ENCODE results near the gene RECQL5.
"Not testable (repeated sequence)": the region's sequence is repeated elsewhere in the genome, so short reads cannot be mapped to it uniquely, and the experiment has no call there.

RECQL5 gene

GRCh38 chr17:75592348-75593020, 74.5 kb downstream of the RECQL5 start:
- no peak for DNase-seq (ENCODE audit: low spot score)

GRCh38 chr17:75591722-75592302, 75.1 kb downstream of the RECQL5 start:
- DNase-seq (ENCODE audit: low spot score), result no peak

GRCh38 chr17:75590849-75591721, 75.9 kb downstream of the RECQL5 start:
- DNase-seq (ENCODE audit: low spot score), result no peak

GRCh38 chr17:75590314-75590761, 76.6 kb downstream of the RECQL5 start:
- no peak for DNase-seq (ENCODE audit: low spot score)

- no peak for DNase-seq (ENCODE audit: low spot score)
Observed at GRCh38 chr17:75589919-75590303, 77.0 kb downstream of the RECQL5 start.

GRCh38 chr17:75589012-75589918, 77.7 kb downstream of the RECQL5 start:
- peak; percentile 87 for DNase-seq (ENCODE audit: low spot score)

GRCh38 chr17:75588596-75589011, 78.3 kb downstream of the RECQL5 start:
- no peak for DNase-seq (ENCODE audit: low spot score)

- DNase-seq (ENCODE audit: low spot score), result no peak
Observed at GRCh38 chr17:75587675-75588595, 79.0 kb downstream of the RECQL5 start, which contains the start of gene MYO15B. TSS of gene MYO15B (plus strand) at chr17:75587800. CDS start at chr17:75588058, 258 bp downstream.

- no peak for DNase-seq (ENCODE audit: low spot score)
Observed at GRCh38 chr17:75584849-75585175, 82.1 kb downstream of the RECQL5 start.

- not testable (repeated sequence) for DNase-seq (ENCODE audit: low spot score)
Observed at GRCh38 chr17:75583197-75583596, 83.8 kb downstream of the RECQL5 start.

GRCh38 chr17:75581121-75581725, 85.7 kb downstream of the RECQL5 start:
- not testable (repeated sequence) for DNase-seq (ENCODE audit: low spot score)
